GM21360 (cell line): ENCODE data around the gene AKAP13.
A peak's percentile ranks its signal among the peaks of the same experiment; 100 is the strongest.
"Not testable (repeated sequence)": the region's sequence is repeated elsewhere in the genome, so short reads cannot be mapped to it uniquely, and the experiment has no call there.

Experiments used
- ATAC-seq: cut with Tn5 transposase; IDR thresholded peaks from one replicate; pipeline ENCODE4 v1.9.1; 2021; ENCODE audit warnings: mild to moderate bottlenecking, moderate library complexity; ENCODE audit not compliant: unreplicated experiment

AKAP13 gene

GRCh38 chr15:85583442-85583841 is 203.0 kb downstream of the AKAP13 start:
- no peak for ATAC-seq

- ATAC-seq: peak; percentile 31
Measured at GRCh38 chr15:85583923-85584390, 203.6 kb downstream of the AKAP13 start.

GRCh38 chr15:85584872-85585271 is 204.5 kb downstream of the AKAP13 start:
- no peak for ATAC-seq

GRCh38 chr15:85586196-85586595 is 205.8 kb downstream of the AKAP13 start:
- ATAC-seq: not testable (repeated sequence)

- ATAC-seq: no peak
Measured at GRCh38 chr15:85587707-85588411, 207.5 kb downstream of the AKAP13 start.

GRCh38 chr15:85588677-85589076 is 208.3 kb downstream of the AKAP13 start:
- no peak for ATAC-seq

GRCh38 chr15:85589851-85590250 is 209.4 kb downstream of the AKAP13 start:
- no peak for ATAC-seq

GRCh38 chr15:85591622-85592021 is 211.2 kb downstream of the AKAP13 start:
- no peak for ATAC-seq

- ATAC-seq: no peak
Measured at GRCh38 chr15:85592148-85592547, 211.7 kb downstream of the AKAP13 start.

- no peak for ATAC-seq
Measured at GRCh38 chr15:85593809-85594445, 213.5 kb downstream of the AKAP13 start.

- no peak for ATAC-seq
Measured at GRCh38 chr15:85595804-85596536, 215.6 kb downstream of the AKAP13 start.

- no peak for ATAC-seq
Measured at GRCh38 chr15:85597155-85597815, 216.9 kb downstream of the AKAP13 start.

GRCh38 chr15:85598219-85598618 is 217.8 kb downstream of the AKAP13 start:
- ATAC-seq: no peak

GRCh38 chr15:85598718-85599398 is 218.5 kb downstream of the AKAP13 start:
- no peak for ATAC-seq

- ATAC-seq: no peak
Measured at GRCh38 chr15:85600001-85600400, 219.6 kb downstream of the AKAP13 start.

- no peak for ATAC-seq
Measured at GRCh38 chr15:85603160-85603559, 222.8 kb downstream of the AKAP13 start.

GRCh38 chr15:85603703-85604102 is 223.3 kb downstream of the AKAP13 start:
- no peak for ATAC-seq

GRCh38 chr15:85604194-85604593 is 223.8 kb downstream of the AKAP13 start:
- no peak for ATAC-seq

- ATAC-seq: no peak
Measured at GRCh38 chr15:85606738-85607137, 226.3 kb downstream of the AKAP13 start.

- ATAC-seq: no peak
Measured at GRCh38 chr15:85607141-85607806, 226.9 kb downstream of the AKAP13 start.
